GM23248 (cell line): ENCODE results near the gene DUSP22. TPM values are rescaled to one million over a fixed set of nuclear protein-coding genes. Genes with fewer than 3 reads are reported as not detected.

Experiments
- DNase-seq: peaks from one replicate; pipeline ENCODE4 v3.0.0-alpha.2; 2015
- H2AFZ ChIP-seq: fragments of 200-600 bp; sonication (generic); 2 replicates; pipeline ENCODE4 v1.6.1; 2016; ENCODE audit warnings: antibody characterized with exemption
- H3F3A ChIP-seq: fragments of 200-600 bp; sonication (generic); 2 replicates; pipeline ENCODE4 v1.6.1; 2016; ENCODE audit warnings: mild to moderate bottlenecking, antibody characterized with exemption, mixed run types; ENCODE audit not compliant: insufficient read depth
- H3K27ac ChIP-seq: fragments of 200-600 bp; sonication (generic); 2 replicates; pipeline ENCODE4 v1.5.1; 2016; ENCODE audit warnings: mild to moderate bottlenecking
- H3K27me3 ChIP-seq: fragments of 200-600 bp; sonication (generic); replicated peaks from 2 replicates; pipeline ENCODE4 v1.6.1; 2016; ENCODE audit warnings: mild to moderate bottlenecking; ENCODE audit not compliant: insufficient read depth
- H3K36me3 ChIP-seq: fragments of 200-600 bp; sonication (generic); 2 replicates; pipeline ENCODE4 v1.6.1; 2016; ENCODE audit warnings: low read depth, mild to moderate bottlenecking
- H3K4me1 ChIP-seq: fragments of 200-600 bp; sonication (generic); 2 replicates; pipeline ENCODE4 v1.6.1; 2016; ENCODE audit warnings: mild to moderate bottlenecking; ENCODE audit not compliant: insufficient read depth
- H3K4me2 ChIP-seq: fragments of 200-600 bp; sonication (generic); one replicate; pipeline ENCODE4 v1.6.1; 2016; ENCODE audit warnings: mild to moderate bottlenecking; ENCODE audit not compliant: unreplicated experiment
- H3K4me3 ChIP-seq: fragments of 200-600 bp; sonication (generic); 2 replicates; pipeline ENCODE4 v1.5.1; 2016; ENCODE audit warnings: mild to moderate bottlenecking
- H3K79me2 ChIP-seq: fragments of 200-600 bp; sonication (generic); 2 replicates; pipeline ENCODE4 v1.6.1; 2016; ENCODE audit warnings: mild to moderate bottlenecking; ENCODE audit not compliant: insufficient read depth
- H3K9ac ChIP-seq: fragments of 200-600 bp; sonication (generic); 2 replicates; pipeline ENCODE4 v1.6.1; 2016; ENCODE audit warnings: mild to moderate bottlenecking
- H3K9me2 ChIP-seq: fragments of 200-600 bp; sonication (generic); 2 replicates; pipeline ENCODE4 v1.6.1; 2016; ENCODE audit warnings: mixed run types, mild to moderate bottlenecking, moderate library complexity; ENCODE audit not compliant: insufficient read depth
- H3K9me3 ChIP-seq: fragments of 200-600 bp; sonication (generic); one replicate; pipeline ENCODE4 v1.6.1; 2017; ENCODE audit warnings: low read depth
- H4K20me1 ChIP-seq: fragments of 200-600 bp; sonication (generic); 2 replicates; pipeline ENCODE4 v1.6.0; 2016; ENCODE audit not compliant: insufficient read depth
- EZH2 ChIP-seq: fragments of 200-600 bp; sonication (generic); IDR thresholded peaks from 2 replicates; pipeline ENCODE4 v1.6.1; 2018; ENCODE audit warnings: antibody characterized with exemption, mild to moderate bottlenecking; ENCODE audit not compliant: insufficient read depth, poor library complexity, severe bottlenecking
- EZH2phosphoT487 ChIP-seq: fragments of 200-600 bp; sonication (generic); IDR thresholded peaks from 2 replicates; pipeline ENCODE4 v1.6.1; 2018; ENCODE audit warnings: antibody characterized with exemption, moderate library complexity, mild to moderate bottlenecking, low read depth; ENCODE audit not compliant: insufficient read depth
- WGBS, 2 experiments: methylation state at CpG; one replicate each; pipeline ENCODE4 v1.1.6; 2015 to 2017; ENCODE audit warnings: low lambda C conversion rate in 2 of 2, low coverage in 1 of 2; ENCODE audit errors: missing lambda C conversion rate in 2 of 2; 5-methylcytosine and 5-hydroxymethylcytosine counted together
- in situ Hi-C: fragments of 300-500 bp; cut with MboI; formaldehyde crosslinking; loops from 2 replicates; pipeline ENCODE4 v1.15.0; 2020
- polyA plus RNA-seq: library from polyadenylated mRNA; unstranded; fragments of >200 nt; fragmentation: Nextera tagmentation; extraction: Ambion mirVana; gene quantifications from 2 replicates; pipeline ENCODE4 v1.2.1, GENCODE V29; 2016
- total RNA-seq: library from RNA; depleted of rRNA; stranded (reverse); fragments of >200 nt; shearing (Covaris generic); gene quantifications from 2 replicates; pipeline ENCODE4 v1.2.3, GENCODE V29; 2014; rRNA removed

Gene DUSP22
- total and polyA plus RNA-seq, 2 experiments from 2014 or later, result 12.4 to 15.7 TPM

- no peaks in the 10 kb centered on the region for H3K79me2 ChIP-seq
- no peak overlapping the region for H3K27ac ChIP-seq
- H3K4me2 ChIP-seq, result no peak overlapping the region
- H3K9ac ChIP-seq, result no peak overlapping the region
- H3K4me3 ChIP-seq, result no peak overlapping the region
- no peak for TF ChIP-seq EZH2
- no peaks in the 10 kb centered on the region for H3K36me3 ChIP-seq
- no peaks in the 10 kb centered on the region for H3K9me2 ChIP-seq
- H3K4me1 ChIP-seq, result no peaks in the 10 kb centered on the region
- H3K9me3 ChIP-seq, result no peaks in the 10 kb centered on the region
- peaks cover 51% of the 10 kb centered on the region for H3K27me3 ChIP-seq
- no peaks in the 10 kb centered on the region for H3F3A ChIP-seq
- 45 to 49% methylated on average over 11 of the region's 11 CpGs for WGBS, 2 experiments
- no peak for DNase-seq
- H4K20me1 ChIP-seq, result no peaks in the 10 kb centered on the region
- no peak overlapping the region for H2AFZ ChIP-seq
- in situ Hi-C loops, result no loop called here
Measured at GRCh38 chr6:399785-400534, 107.7 kb downstream of the DUSP22 start.

GRCh38 chr6:400815-401214, 108.5 kb downstream of the DUSP22 start:
- Histone ChIP-seq H3K9me3 (no peaks in the 10 kb centered on the region), H3K27me3 (peaks cover 51% of the 10 kb centered on the region), H3K4me2 (no peak overlapping the region), H3K27ac (no peak overlapping the region), H3K9me2 (no peaks in the 10 kb centered on the region), H3K79me2 (no peaks in the 10 kb centered on the region), H2AFZ (no peak overlapping the region), H3K9ac (no peak overlapping the region), H3F3A (no peaks in the 10 kb centered on the region), H3K4me1 (no peaks in the 10 kb centered on the region), H3K4me3 (no peak overlapping the region), H3K36me3 (no peaks in the 10 kb centered on the region), H4K20me1 (no peaks in the 10 kb centered on the region)
- WGBS, 2 experiments, result 59 to 62% methylated on average over 6 of the region's 6 CpGs
- in situ Hi-C loops, result no loop called here
- no peak for DNase-seq
- TF ChIP-seq EZH2 (no peak), EZH2phosphoT487 (no peak)

Other genes with a start within 250 kb of the DUSP22 start
- gene IRF4, start 99.3 kb downstream of the DUSP22 start, total RNA-seq, result not detected in 2 replicates
- gene IRF4, start 99.3 kb downstream of the DUSP22 start, polyA plus RNA-seq, result 0.23 and 0.70 TPM in 2 replicates